GM12801 (cell line): ENCODE data around the gene FAM83C.

Experiments
- CTCF ChIP-seq: IDR thresholded peaks from one replicate; pipeline ENCODE4 v1.5.1; 2011; ENCODE audit warnings: control low read depth; ENCODE audit not compliant: insufficient read length; ENCODE audit errors: extremely low read depth

Gene FAM83C

GRCh38 chr20:35294293-35294685, 2.1 kb upstream of the FAM83C start:
- no peak for TF ChIP-seq CTCF

- no peak for TF ChIP-seq CTCF
Measured at GRCh38 chr20:35293303-35294292, 1.4 kb upstream of the FAM83C start.

- no peak for TF ChIP-seq CTCF
Measured at GRCh38 chr20:35292504-35293285, 470 bp upstream of the FAM83C start.

- TF ChIP-seq CTCF: no peak
Measured at GRCh38 chr20:35290887-35291417, 1.3 kb downstream of the FAM83C start.

- TF ChIP-seq CTCF: no peak
Measured at GRCh38 chr20:35290186-35290886, 1.9 kb downstream of the FAM83C start.

- TF ChIP-seq CTCF: no peak
Measured at GRCh38 chr20:35288325-35289060, 3.7 kb downstream of the FAM83C start.
